ENCODE data around the gene NT5C2.
"Not testable (repeated sequence)": the region's sequence is repeated elsewhere in the genome, so short reads cannot be mapped to it uniquely, and the experiment has no call there.

DNA sequence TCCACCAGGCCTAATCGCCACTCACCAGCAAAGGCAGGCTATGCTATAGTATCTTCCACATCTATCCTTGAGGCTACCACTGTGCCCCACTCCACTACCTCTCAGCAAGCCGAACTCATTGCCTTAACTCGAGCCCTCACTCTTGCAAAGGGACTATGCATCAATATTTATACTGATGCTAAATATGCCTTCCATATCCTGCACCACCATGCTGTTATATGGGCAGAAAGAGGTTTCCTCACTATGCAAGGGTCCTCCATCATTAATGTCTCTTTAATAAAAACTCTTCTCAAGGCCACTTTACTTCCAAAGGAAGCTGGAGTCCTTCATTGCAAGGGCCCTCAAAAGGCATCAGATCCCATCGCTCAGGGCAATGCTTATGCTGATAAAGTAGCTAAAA, 17.2 kb upstream of the NT5C2 start:
- not testable (repeated sequence) for TF ChIP-seq CTCF, POLR2A (IDR thresholded peaks at IDR 0.05)
